Measurements from ENCODE around the gene EPHA2.

Gene EPHA2

DNA sequence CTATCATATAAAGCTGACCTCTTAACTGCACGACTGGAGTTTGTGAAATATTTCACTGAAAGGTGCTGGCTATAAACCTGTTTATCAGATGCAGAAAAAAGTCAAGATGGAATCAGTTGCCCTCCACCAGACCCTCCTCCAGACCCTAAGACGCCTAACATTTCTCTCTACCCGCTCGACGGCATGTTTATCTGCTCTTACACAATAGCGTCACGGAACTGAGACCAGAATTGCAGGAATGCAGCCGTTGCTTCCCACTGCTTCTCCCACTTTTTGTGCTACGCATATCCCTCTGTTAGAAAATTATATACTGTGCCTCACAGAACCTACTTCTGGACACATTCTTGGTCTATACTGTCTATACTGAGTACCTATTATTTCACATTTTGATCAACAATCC is 54.2 kb downstream of the EPHA2 start:
- no peak for TF ChIP-seq POLR2AphosphoS5 (IDR thresholded peaks at IDR 0.05; ENCODE audit: borderline replicate concordance, low read depth, low read length)
- no peak for TF ChIP-seq FOXP2 (optimal IDR thresholded peaks at IDR 0.05; ENCODE audit: control extremely low read depth, extremely low read length, insufficient read depth)
- TF ChIP-seq EZH2 (IDR thresholded peaks at IDR 0.05): no peak
- Histone ChIP-seq H3K9me3 (ENCODE audit: low read depth, low read length) (no peaks in the 10 kb centered on the region), H3K27ac (no peak overlapping the region), H3K36me3 (ENCODE audit: insufficient read depth, low read length) (no peaks in the 10 kb centered on the region), H3K9ac (ENCODE audit: insufficient read length) (no peak overlapping the region), H3K4me3 (no peak overlapping the region)
- DNase-seq (ENCODE audit: low read depth, low spot score): no peak

DNA sequence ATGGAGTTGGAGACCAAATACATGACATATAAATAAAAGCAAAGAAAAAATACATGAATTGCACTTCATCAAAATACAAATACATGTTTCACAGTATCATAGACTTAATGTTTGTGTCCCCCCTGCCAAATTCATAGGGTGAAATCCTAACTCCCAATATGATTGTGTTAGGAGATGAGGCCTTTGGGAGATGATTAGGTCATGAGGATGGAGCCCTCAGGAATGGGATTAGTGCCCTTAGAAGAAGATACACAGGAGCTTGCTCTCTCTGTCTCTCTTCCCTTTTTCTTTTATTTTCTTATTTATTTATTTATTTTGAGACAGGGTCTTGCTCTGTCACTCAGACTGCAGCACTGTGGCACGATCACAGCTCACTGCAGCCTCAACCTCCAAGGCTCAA is 56.5 kb downstream of the EPHA2 start:
- DNase-seq (ENCODE audit: low read depth, low spot score): no peak
- TF ChIP-seq EZH2 (IDR thresholded peaks at IDR 0.05) (no peak), POLR2AphosphoS5 (IDR thresholded peaks at IDR 0.05; ENCODE audit: borderline replicate concordance, low read depth, low read length) (no peak), FOXP2 (optimal IDR thresholded peaks at IDR 0.05; ENCODE audit: control extremely low read depth, extremely low read length, insufficient read depth) (no peak)

DNA sequence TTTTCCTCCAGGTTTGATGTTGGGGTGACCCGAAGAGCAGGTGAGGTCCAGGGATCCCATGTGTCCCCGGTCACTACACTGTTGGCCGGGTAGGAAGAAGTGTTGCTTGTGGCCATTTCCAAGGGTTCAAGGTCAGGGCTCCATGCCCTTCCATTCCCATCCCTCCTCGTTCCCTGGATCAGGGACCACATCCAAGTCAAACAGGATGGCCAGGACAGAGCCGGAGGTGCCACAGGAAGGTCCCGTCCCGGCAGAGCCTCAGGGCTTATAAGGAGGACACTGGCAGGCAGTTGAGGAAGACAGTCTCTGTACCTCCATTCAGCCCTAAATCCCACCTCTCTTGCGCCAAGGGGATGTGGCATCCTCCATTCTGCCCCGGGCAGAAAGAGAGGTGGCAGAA is 60.4 kb downstream of the EPHA2 start:
- H3K4me3 ChIP-seq: no peak overlapping the region
- H3K9ac ChIP-seq (ENCODE audit: insufficient read length): no peak overlapping the region
- no peaks in the 10 kb centered on the region for H3K36me3 ChIP-seq (ENCODE audit: insufficient read depth, low read length)
- H3K27ac ChIP-seq: no peak overlapping the region
- DNase-seq (ENCODE audit: low read depth, low spot score): no peak
- no peak for TF ChIP-seq EZH2 (IDR thresholded peaks at IDR 0.05)
- TF ChIP-seq POLR2AphosphoS5 (IDR thresholded peaks at IDR 0.05; ENCODE audit: borderline replicate concordance, low read depth, low read length): no peak
- TF ChIP-seq FOXP2 (optimal IDR thresholded peaks at IDR 0.05; ENCODE audit: control extremely low read depth, extremely low read length, insufficient read depth): no peak
- H3K9me3 ChIP-seq (ENCODE audit: low read depth, low read length): no peaks in the 10 kb centered on the region

More for the DNA sequence above, 56.5 kb downstream of the EPHA2 start:
- Histone ChIP-seq H3K9me3 (ENCODE audit: low read depth, low read length) (no peaks in the 10 kb centered on the region), H3K36me3 (ENCODE audit: insufficient read depth, low read length) (no peaks in the 10 kb centered on the region), H3K9ac (ENCODE audit: insufficient read length) (no peak overlapping the region), H3K4me3 (no peak overlapping the region), H3K27ac (no peak overlapping the region)

DNA sequence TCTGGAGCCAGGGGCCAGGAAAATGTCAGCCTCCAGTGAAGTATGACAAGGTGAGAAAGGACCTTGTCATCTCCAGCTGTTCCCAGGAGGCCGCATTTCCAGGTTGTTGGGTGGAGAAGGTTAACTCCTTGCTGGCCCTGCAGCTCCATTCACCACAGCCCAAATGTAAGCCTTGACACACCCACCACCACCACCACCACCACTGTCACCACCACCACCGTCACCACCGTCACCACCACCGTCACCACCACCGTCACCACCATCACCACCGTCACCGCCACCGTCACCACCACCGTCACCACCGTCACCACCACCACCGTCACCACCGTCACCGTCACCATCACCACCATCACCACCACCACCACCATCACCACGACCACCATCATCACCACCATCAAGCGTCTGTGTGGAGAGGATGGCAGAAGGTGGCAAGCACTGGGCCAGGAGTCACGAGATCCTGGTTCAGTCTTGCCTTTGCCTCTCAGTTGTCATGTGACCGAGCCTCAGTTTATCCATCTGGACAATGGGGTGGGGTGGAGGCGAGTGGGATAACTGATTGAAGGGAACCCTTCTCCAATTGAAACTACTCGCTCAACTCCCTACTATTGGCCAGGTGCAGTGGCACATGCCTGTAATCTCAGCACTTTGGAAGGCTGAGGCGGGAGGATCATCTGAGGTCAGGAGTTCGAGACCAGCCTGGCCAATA is 61.3 kb downstream of the EPHA2 start:
- no peak for DNase-seq (ENCODE audit: low read depth, low spot score)
- no peak for TF ChIP-seq EZH2 (IDR thresholded peaks at IDR 0.05)
- no peak for TF ChIP-seq FOXP2 (optimal IDR thresholded peaks at IDR 0.05; ENCODE audit: control extremely low read depth, extremely low read length, insufficient read depth)
- TF ChIP-seq POLR2AphosphoS5 (IDR thresholded peaks at IDR 0.05; ENCODE audit: borderline replicate concordance, low read depth, low read length): no peak

DNA sequence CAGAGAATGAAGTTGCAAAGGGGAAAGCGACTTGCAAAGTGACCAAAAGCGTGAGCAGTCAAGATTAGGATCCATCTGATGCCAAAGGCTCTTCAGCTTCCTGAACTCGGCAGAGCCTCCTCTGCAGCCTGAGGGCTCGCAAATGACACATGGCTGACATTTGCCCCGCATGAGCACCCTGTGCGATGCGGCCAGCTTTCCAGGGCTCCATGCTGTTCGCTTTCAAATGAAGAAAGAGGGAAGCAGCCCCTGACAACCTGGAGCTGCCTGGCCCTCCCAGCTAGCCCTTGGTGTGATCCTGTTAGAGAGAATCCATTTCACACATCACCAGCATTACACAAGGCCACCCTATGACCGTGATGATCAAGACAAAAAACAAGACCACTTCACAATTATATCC is 62.3 kb downstream of the EPHA2 start:
- no peak overlapping the region for H3K9ac ChIP-seq (ENCODE audit: insufficient read length)
- peak overlapping the region; percentile 42; the same call in 1 of the 2 replicates for H3K27ac ChIP-seq
- H3K36me3 ChIP-seq (ENCODE audit: insufficient read depth, low read length): no peaks in the 10 kb centered on the region
- TF ChIP-seq FOXP2 (optimal IDR thresholded peaks at IDR 0.05; ENCODE audit: control extremely low read depth, extremely low read length, insufficient read depth): no peak
- TF ChIP-seq POLR2AphosphoS5 (IDR thresholded peaks at IDR 0.05; ENCODE audit: borderline replicate concordance, low read depth, low read length): no peak
- no peak for TF ChIP-seq EZH2 (IDR thresholded peaks at IDR 0.05)
- H3K4me3 ChIP-seq: no peak overlapping the region
- no peak for DNase-seq (ENCODE audit: low read depth, low spot score)
- H3K9me3 ChIP-seq (ENCODE audit: low read depth, low read length): no peaks in the 10 kb centered on the region

More for the DNA sequence above, 61.3 kb downstream of the EPHA2 start:
- Histone ChIP-seq H3K4me3 (no peak overlapping the region), H3K9me3 (ENCODE audit: low read depth, low read length) (no peaks in the 10 kb centered on the region), H3K27ac (no peak overlapping the region), H3K36me3 (ENCODE audit: insufficient read depth, low read length) (no peaks in the 10 kb centered on the region), H3K9ac (ENCODE audit: insufficient read length) (no peak overlapping the region)

DNA sequence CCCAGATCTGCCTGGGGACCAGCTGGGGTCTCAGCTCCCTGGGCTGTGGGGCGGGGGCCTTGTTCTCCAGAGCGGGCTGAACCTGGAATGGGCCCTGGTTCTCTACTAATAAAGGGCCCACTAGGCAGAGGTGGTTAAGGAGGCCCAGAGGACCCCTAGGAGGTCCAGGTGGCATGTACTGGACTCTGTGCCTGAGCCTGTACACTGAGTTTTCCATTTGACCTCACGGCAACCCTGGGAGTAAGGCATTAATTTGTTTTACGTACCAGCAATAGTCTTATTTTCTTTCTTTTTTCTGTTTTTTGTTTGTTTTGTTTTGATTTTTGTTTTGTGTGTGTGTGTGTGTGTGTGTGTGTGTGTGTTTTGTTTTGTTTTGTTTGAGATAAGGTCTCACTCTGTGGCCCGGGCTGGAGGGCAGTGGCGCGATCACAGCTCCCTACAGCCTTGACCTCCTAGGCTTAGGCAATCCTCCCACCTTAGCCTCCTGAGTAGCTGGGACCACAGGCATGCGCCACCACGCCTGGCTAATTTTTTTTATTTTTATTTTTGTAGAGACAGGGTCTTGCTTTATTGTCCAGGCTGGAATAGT is 62.9 kb downstream of the EPHA2 start:
- DNase-seq (ENCODE audit: low read depth, low spot score): no peak
- TF ChIP-seq FOXP2 (optimal IDR thresholded peaks at IDR 0.05; ENCODE audit: control extremely low read depth, extremely low read length, insufficient read depth): no peak
- TF ChIP-seq POLR2AphosphoS5 (IDR thresholded peaks at IDR 0.05; ENCODE audit: borderline replicate concordance, low read depth, low read length): no peak
- TF ChIP-seq EZH2 (IDR thresholded peaks at IDR 0.05): no peak
- Histone ChIP-seq H3K4me3 (no peak overlapping the region), H3K9me3 (ENCODE audit: low read depth, low read length) (no peaks in the 10 kb centered on the region), H3K9ac (ENCODE audit: insufficient read length) (no peak overlapping the region), H3K27ac (no peak overlapping the region), H3K36me3 (ENCODE audit: insufficient read depth, low read length) (no peaks in the 10 kb centered on the region)

DNA sequence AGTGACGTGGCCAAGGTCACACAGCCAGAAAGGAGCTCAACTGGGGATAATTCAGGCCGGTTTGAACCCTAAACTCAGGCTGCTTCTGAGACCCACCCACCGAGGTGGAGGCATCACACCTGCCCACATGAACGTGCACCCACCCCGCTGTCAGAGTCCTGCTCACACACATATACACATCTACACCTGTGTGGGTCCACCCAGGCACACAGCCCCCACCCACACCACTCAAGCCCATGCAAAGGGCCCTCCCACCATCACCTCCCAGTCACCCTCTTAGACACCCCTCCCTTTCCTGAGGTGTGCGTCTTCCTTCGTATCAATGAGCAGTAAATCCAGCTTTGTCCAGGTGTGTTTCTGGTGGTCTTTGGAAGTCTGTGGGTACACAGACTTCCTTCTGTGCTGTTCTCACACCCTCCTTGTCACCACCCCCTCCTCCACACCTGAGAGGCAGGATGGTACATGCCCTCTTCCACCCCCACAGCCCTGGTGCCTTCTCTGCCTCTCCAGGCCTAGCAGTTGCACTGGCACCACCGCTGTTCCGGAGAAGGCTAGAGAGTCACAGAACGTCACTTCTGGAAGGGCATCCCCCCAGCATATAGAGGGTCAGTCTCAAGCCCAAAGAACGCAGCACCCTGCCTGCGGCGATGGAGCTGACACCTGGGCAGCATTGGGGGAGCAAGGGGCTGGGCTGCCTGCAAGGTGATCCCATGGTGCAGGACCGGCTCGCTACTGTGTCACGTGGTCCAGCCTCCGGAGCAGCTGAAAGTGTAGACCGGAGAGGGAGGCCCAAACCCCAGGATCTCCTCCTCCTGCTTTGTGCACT is 63.6 kb downstream of the EPHA2 start:
- Histone ChIP-seq H3K4me3 (no peak overlapping the region), H3K27ac (no peak overlapping the region), H3K36me3 (ENCODE audit: insufficient read depth, low read length) (no peaks in the 10 kb centered on the region), H3K9ac (ENCODE audit: insufficient read length) (no peak overlapping the region), H3K9me3 (ENCODE audit: low read depth, low read length) (no peaks in the 10 kb centered on the region)
- DNase-seq (ENCODE audit: low read depth, low spot score): no peak
- no peak for TF ChIP-seq FOXP2 (optimal IDR thresholded peaks at IDR 0.05; ENCODE audit: control extremely low read depth, extremely low read length, insufficient read depth)
- TF ChIP-seq POLR2AphosphoS5 (IDR thresholded peaks at IDR 0.05; ENCODE audit: borderline replicate concordance, low read depth, low read length): no peak
- TF ChIP-seq EZH2 (IDR thresholded peaks at IDR 0.05): no peak

DNA sequence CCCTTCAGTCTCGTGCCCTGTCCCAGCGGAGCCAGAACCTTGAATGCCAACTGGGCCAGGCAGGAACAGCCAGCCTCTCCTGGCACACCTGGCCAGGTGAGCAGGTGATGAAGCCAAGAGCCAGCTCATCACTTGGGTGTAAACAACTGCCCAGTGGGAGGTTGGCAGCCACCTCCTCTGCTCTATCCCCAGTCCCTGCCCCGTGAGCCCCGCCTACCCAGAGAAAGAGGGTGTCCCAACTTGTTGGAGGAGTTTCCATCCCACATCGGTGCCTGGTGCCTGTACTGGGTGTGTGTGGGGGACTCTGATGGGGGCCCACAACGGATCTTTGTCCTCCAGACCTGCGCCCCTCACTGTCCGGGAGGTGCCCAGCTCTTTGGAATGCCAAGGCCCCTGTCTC is 64.6 kb downstream of the EPHA2 start:
- Histone ChIP-seq H3K4me3 (no peak overlapping the region), H3K27ac (no peak overlapping the region), H3K9ac (ENCODE audit: insufficient read length) (no peak overlapping the region), H3K9me3 (ENCODE audit: low read depth, low read length) (no peaks in the 10 kb centered on the region), H3K36me3 (ENCODE audit: insufficient read depth, low read length) (no peaks in the 10 kb centered on the region)
- no peak for DNase-seq (ENCODE audit: low read depth, low spot score)
- TF ChIP-seq FOXP2 (optimal IDR thresholded peaks at IDR 0.05; ENCODE audit: control extremely low read depth, extremely low read length, insufficient read depth): no peak
- TF ChIP-seq EZH2 (IDR thresholded peaks at IDR 0.05): no peak
- TF ChIP-seq POLR2AphosphoS5 (IDR thresholded peaks at IDR 0.05; ENCODE audit: borderline replicate concordance, low read depth, low read length): no peak
